Measurements from ENCODE around the gene WDR76. TPM values are rescaled to one million over a fixed set of nuclear protein-coding genes. Genes with fewer than 3 reads are reported as not detected.

The WDR76 gene
- total RNA-seq, 2 donors from 2014 or later, result 37.9 to 69.0 TPM

Other genes with a start within 250 kb of the WDR76 start
- gene PPIP5K1, start 236.8 kb upstream of the WDR76 start, total RNA-seq, result 10 to 100 TPM; 61.1 to 88.8 TPM
- not detected for gene CKMT1B, start 233.0 kb upstream of the WDR76 start, total RNA-seq
- gene STRC, start 208.2 kb upstream of the WDR76 start, total RNA-seq, result under 1 TPM; 0.50 to 0.86 TPM
- gene CATSPER2, start 178.2 kb upstream of the WDR76 start, total RNA-seq, result 10 to 100 TPM; 10.3 to 13.6 TPM
- gene CKMT1A, start 133.1 kb upstream of the WDR76 start, total RNA-seq, result not detected
- 100 to 1,000 TPM; 365 to 555 TPM for gene PDIA3, start 80.6 kb upstream of the WDR76 start, total RNA-seq
- under 1 TPM; 0.26 to 0.86 TPM for gene ELL3, start 50.0 kb upstream of the WDR76 start, total RNA-seq
- 100 to 1,000 TPM; 456 to 585 TPM for gene SERF2, start 34.7 kb upstream of the WDR76 start, total RNA-seq
- gene SERINC4, start 26.8 kb upstream of the WDR76 start, total RNA-seq, result under 1 TPM; 0.24 to 0.50 TPM
- gene HYPK, start 26.4 kb upstream of the WDR76 start, total RNA-seq, result 10 to 100 TPM; 14.3 to 15.3 TPM
- gene MFAP1, start 2.3 kb upstream of the WDR76 start, total RNA-seq, result 10 to 100 TPM; 30.4 to 37.4 TPM

Data from natural killer cell treated with Interleukin-12 subunit alpha and Interleukin-12 subunit beta and Interleukin-15 and Interleukin-18, amount 100 ng/mL, for 72 hours (primary cell).